CD14-positive monocyte (primary cell): Measurements from ENCODE around the gene COX6B1. TPM values are rescaled to one million over a fixed set of nuclear protein-coding genes. Genes with fewer than 3 reads are reported as not detected.
A peak's percentile ranks its signal among the peaks of the same experiment; 100 is the strongest.

Experiments
- DNase-seq, 3 donors: peaks; one replicate each; pipeline ENCODE4 v3.0.0-alpha.2; 2011 to 2022
- H2AFZ ChIP-seq: 2 replicates; pipeline ENCODE4 v1.6.0; 2012; ENCODE audit warnings: mild to moderate bottlenecking, low read depth, low read length, inconsistent platforms; ENCODE audit not compliant: insufficient read depth, poor library complexity, severe bottlenecking
- H3K27ac ChIP-seq, 2 donors: 1 replicate in 1 of 2; 2 replicates in 1 of 2; pipeline ENCODE4 v1.5.1; 2012 to 2013; ENCODE audit warnings: low read length in 2 of 2, control low read depth in 1 of 2, inconsistent platforms in 1 of 2, low read depth in 1 of 2, mild to moderate bottlenecking in 1 of 2
- H3K27me3 ChIP-seq, 2 donors: one replicate each; pipeline versions ENCODE4 v1.6.0 to v1.6.1; 2011 to 2013; ENCODE audit warnings: low read length in 2 of 2; ENCODE audit not compliant: control insufficient read depth in 2 of 2, insufficient read depth in 2 of 2
- H3K36me3 ChIP-seq, 2 donors: replicated peaks in 1 of 2; 1 replicate in 1 of 2; 2 replicates in 1 of 2; pipeline versions ENCODE4 v1.5.1 to v1.6.1; 2012 to 2013; ENCODE audit warnings: low read length in 2 of 2, control low read depth in 1 of 2, inconsistent platforms in 1 of 2, mild to moderate bottlenecking in 1 of 2; ENCODE audit not compliant: insufficient read depth in 2 of 2, control insufficient read depth in 1 of 2
- H3K4me1 ChIP-seq, 2 donors: 1 replicate in 1 of 2; 2 replicates in 1 of 2; pipeline versions ENCODE4 v1.5.1 to v1.6.1; 2012 to 2013; ENCODE audit warnings: low read length in 2 of 2, control low read depth in 1 of 2, inconsistent platforms in 1 of 2, mild to moderate bottlenecking in 1 of 2, moderate library complexity in 1 of 2; ENCODE audit not compliant: insufficient read depth in 2 of 2, control insufficient read depth in 1 of 2
- H3K4me2 ChIP-seq: replicated peaks from 2 replicates; pipeline ENCODE3; 2012; ENCODE audit warnings: low read length, moderate library complexity, mild to moderate bottlenecking; ENCODE audit not compliant: poor library complexity, severe bottlenecking; ENCODE audit errors: extremely low read depth
- H3K4me3 ChIP-seq, 3 experiments: fragments of 200-600 bp in 1 of 3; sonication (generic) in 1 of 3; replicated peaks in 1 of 3; 1 replicate in 2 of 3; 2 replicates in 1 of 3; pipeline ENCODE4 v1.5.1; 2011 to 2013; ENCODE audit warnings: low read length in 3 of 3, mild to moderate bottlenecking in 3 of 3, control low read depth in 2 of 3, low read depth in 2 of 3, inconsistent platforms in 1 of 3, moderate library complexity in 1 of 3
- H3K79me2 ChIP-seq: 2 replicates; pipeline ENCODE4 v1.6.0; 2012; ENCODE audit warnings: mild to moderate bottlenecking, control low read depth, inconsistent platforms, low read length, moderate library complexity; ENCODE audit not compliant: insufficient read depth
- H3K9ac ChIP-seq: 2 replicates; pipeline ENCODE4 v1.6.0; 2017; ENCODE audit warnings: low read length, mild to moderate bottlenecking; ENCODE audit not compliant: insufficient read depth, poor library complexity, severe bottlenecking
- H3K9me3 ChIP-seq, 2 donors: replicated peaks in 1 of 2; 1 replicate in 1 of 2; 2 replicates in 1 of 2; pipeline versions ENCODE4 v1.5.1 to v1.6.1; 2012 to 2013; ENCODE audit warnings: low read length in 2 of 2, control low read depth in 1 of 2; ENCODE audit not compliant: control insufficient read depth in 1 of 2, insufficient read depth in 1 of 2
- H4K20me1 ChIP-seq: 2 replicates; pipeline ENCODE4 v1.6.0; 2012; ENCODE audit warnings: mild to moderate bottlenecking, low read length, control low read depth, moderate library complexity; ENCODE audit not compliant: insufficient read depth
- H3K27ac Mint-ChIP-seq, 7 donors: one replicate each; pipeline ENCODE4 v1.8.0; 2020; ENCODE audit warnings: mild to moderate bottlenecking in 7 of 7, mixed read lengths in 7 of 7, moderate library complexity in 6 of 7, inconsistent platforms in 2 of 7
- H3K27me3 Mint-ChIP-seq, 3 donors: one replicate each; pipeline ENCODE4 v1.8.0; 2021 to 2022; ENCODE audit warnings: low read depth in 3 of 3, mild to moderate bottlenecking in 3 of 3, mixed read lengths in 3 of 3, moderate library complexity in 3 of 3, inconsistent platforms in 1 of 3
- H3K36me3 Mint-ChIP-seq, 2 donors: one replicate each; pipeline ENCODE4 v1.8.0; 2020; ENCODE audit warnings: mixed read lengths in 2 of 2, inconsistent platforms in 1 of 2, mild to moderate bottlenecking in 1 of 2
- H3K4me1 Mint-ChIP-seq: one replicate; pipeline ENCODE4 v1.8.0; 2020; ENCODE audit warnings: mild to moderate bottlenecking, mixed read lengths
- H3K4me3 Mint-ChIP-seq, 2 donors: one replicate each; pipeline ENCODE4 v1.8.0; 2020; ENCODE audit warnings: mild to moderate bottlenecking in 2 of 2, mixed read lengths in 2 of 2, moderate library complexity in 1 of 2
- H3K9me3 Mint-ChIP-seq, 7 donors: one replicate each; pipeline ENCODE4 v1.8.0; 2020 to 2022; ENCODE audit warnings: mixed read lengths in 7 of 7, mild to moderate bottlenecking in 6 of 7, moderate library complexity in 6 of 7, inconsistent platforms in 2 of 7
- WGBS: methylation state at CpG from one replicate; pipeline ENCODE4 v1.1.5; 2013; ENCODE audit warnings: missing lambda C conversion rate; ENCODE audit not compliant: insufficient coverage; 5-methylcytosine and 5-hydroxymethylcytosine counted together
- intact Hi-C, 2 donors: fragments of 100-400 bp; cut with micrococcal nuclease; formaldehyde crosslinking; loops; one replicate each; pipeline versions ENCODE4 v1.15.0 to v1.15.1; 2023
- polyA plus RNA-seq, 3 donors: library from polyadenylated mRNA; depleted of rRNA in 1 of 3; unstranded in 2 of 3; stranded (reverse) in 1 of 3; fragments of 300-500 nt in 2 of 3; fragments of >200 nt in 1 of 3; fragmentation: Illumina TruSeq in 2 of 3; gene quantifications; 1 replicate in 2 of 3; 2 replicates in 1 of 3; pipeline ENCODE4 v1.2.3, GENCODE V29; 2012 to 2021
- TF ChIP-seq, protein P1 (sequence below): fragments of 200-600 bp; IDR thresholded peaks from one replicate; pipeline ENCODE4 v1.8.0; 2022; ENCODE audit warnings: antibody characterized with exemption, mild to moderate bottlenecking

The COX6B1 gene
- polyA plus RNA-seq, 3 donors = 611 to 948 (median 825) TPM

GRCh38 chr19:35669566-35669965, 21.4 kb downstream of the COX6B1 start:
- peaks cover 0 to 9% (median 0%) of the 10 kb centered on the region in 7 donors for H3K9me3 Mint-ChIP-seq
- Histone ChIP-seq H3K79me2 (no peaks in the 10 kb centered on the region), H3K27ac (no peak overlapping the region), H4K20me1 (no peaks in the 10 kb centered on the region), H3K4me2 (no peak overlapping the region), H3K4me1 (peaks cover 0 to 6% of the 10 kb centered on the region in 2 donors), H3K36me3 (peaks cover 0 to 9% of the 10 kb centered on the region in 2 donors), H3K4me3 (no peak overlapping the region), H3K9ac (no peak overlapping the region), H3K9me3 (peaks cover 0 to 7% of the 10 kb centered on the region in 2 donors), H2AFZ (no peak overlapping the region), H3K27me3 (peaks cover 9 to 29% of the 10 kb centered on the region in 2 donors)
- H3K27ac Mint-ChIP-seq = no peak overlapping the region
- H3K36me3 Mint-ChIP-seq = peaks cover 0 to 2% of the 10 kb centered on the region in 2 donors
- TF ChIP-seq, protein P1, sequence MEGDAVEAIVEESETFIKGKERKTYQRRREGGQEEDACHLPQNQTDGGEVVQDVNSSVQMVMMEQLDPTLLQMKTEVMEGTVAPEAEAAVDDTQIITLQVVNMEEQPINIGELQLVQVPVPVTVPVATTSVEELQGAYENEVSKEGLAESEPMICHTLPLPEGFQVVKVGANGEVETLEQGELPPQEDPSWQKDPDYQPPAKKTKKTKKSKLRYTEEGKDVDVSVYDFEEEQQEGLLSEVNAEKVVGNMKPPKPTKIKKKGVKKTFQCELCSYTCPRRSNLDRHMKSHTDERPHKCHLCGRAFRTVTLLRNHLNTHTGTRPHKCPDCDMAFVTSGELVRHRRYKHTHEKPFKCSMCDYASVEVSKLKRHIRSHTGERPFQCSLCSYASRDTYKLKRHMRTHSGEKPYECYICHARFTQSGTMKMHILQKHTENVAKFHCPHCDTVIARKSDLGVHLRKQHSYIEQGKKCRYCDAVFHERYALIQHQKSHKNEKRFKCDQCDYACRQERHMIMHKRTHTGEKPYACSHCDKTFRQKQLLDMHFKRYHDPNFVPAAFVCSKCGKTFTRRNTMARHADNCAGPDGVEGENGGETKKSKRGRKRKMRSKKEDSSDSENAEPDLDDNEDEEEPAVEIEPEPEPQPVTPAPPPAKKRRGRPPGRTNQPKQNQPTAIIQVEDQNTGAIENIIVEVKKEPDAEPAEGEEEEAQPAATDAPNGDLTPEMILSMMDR = no peak
- peaks cover 6% of the 10 kb centered on the region for H3K4me1 Mint-ChIP-seq
- peaks cover 42 to 51% (median 50%) of the 10 kb centered on the region in 3 donors for H3K27me3 Mint-ChIP-seq
- intact Hi-C loops = no loop called here
- H3K4me3 Mint-ChIP-seq = peak overlapping the region in 1 of 2 donors; percentile 30
- WGBS = 87% methylated on average over 6 of the region's 6 CpGs
- DNase-seq = no peak

DNA sequence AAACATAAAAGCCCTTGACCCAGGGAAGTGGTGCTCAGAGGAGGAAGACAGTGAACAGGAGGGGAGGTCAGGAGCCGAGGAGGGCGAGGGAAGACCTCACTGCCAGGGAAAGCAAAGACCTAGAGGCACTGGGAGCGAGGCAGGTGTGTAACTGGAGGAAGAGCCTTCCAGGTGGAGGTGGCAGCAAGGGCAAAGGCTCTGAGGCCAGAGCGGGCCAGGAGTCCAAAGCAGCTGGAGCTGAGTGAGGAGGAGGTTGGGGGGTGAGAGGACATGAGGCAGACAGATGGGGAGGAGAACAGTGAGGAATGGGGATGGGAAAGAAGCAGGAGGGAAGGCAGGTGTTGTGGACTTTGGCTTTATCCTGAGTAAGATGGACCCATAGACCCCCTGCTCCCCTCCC, 21.9 kb downstream of the COX6B1 start:
- Histone ChIP-seq H3K27ac (no peak overlapping the region), H3K36me3 (peaks cover 0 to 7% of the 10 kb centered on the region in 2 donors), H3K4me1 (peaks cover 0 to 6% of the 10 kb centered on the region in 2 donors), H3K27me3 (peaks cover 9 to 32% of the 10 kb centered on the region in 2 donors), H3K79me2 (no peaks in the 10 kb centered on the region), H4K20me1 (no peaks in the 10 kb centered on the region), H3K4me3 (no peak overlapping the region), H2AFZ (no peak overlapping the region), H3K9ac (no peak overlapping the region), H3K4me2 (no peak overlapping the region), H3K9me3 (peaks cover 0 to 7% of the 10 kb centered on the region in 2 donors)
- intact Hi-C loops = no loop called here
- H3K27ac Mint-ChIP-seq = no peak overlapping the region
- WGBS = 71% methylated on average over 3 of the region's 4 CpGs
- peak overlapping the region in 1 of 2 donors; percentile 30 for H3K4me3 Mint-ChIP-seq
- H3K4me1 Mint-ChIP-seq = peaks cover 6% of the 10 kb centered on the region
- peaks cover 0 to 9% (median 0%) of the 10 kb centered on the region in 7 donors for H3K9me3 Mint-ChIP-seq
- no peak for DNase-seq
- TF ChIP-seq, protein P1 = no peak
- peaks cover 46 to 55% (median 54%) of the 10 kb centered on the region in 3 donors for H3K27me3 Mint-ChIP-seq
- H3K36me3 Mint-ChIP-seq = peaks cover 0 to 2% of the 10 kb centered on the region in 2 donors
